HG02852 (cell line): ENCODE data around the gene ADGRA3.
A peak's percentile ranks its signal among the peaks of the same experiment; 100 is the strongest.
"Not testable (repeated sequence)": the region's sequence is repeated elsewhere in the genome, so short reads cannot be mapped to it uniquely, and the experiment has no call there.

Source experiments
- ATAC-seq: cut with Tn5 transposase; IDR thresholded peaks from one replicate; pipeline ENCODE4 v1.9.1; 2021; ENCODE audit warnings: mild to moderate bottlenecking, moderate library complexity; ENCODE audit not compliant: unreplicated experiment

The ADGRA3 gene

DNA sequence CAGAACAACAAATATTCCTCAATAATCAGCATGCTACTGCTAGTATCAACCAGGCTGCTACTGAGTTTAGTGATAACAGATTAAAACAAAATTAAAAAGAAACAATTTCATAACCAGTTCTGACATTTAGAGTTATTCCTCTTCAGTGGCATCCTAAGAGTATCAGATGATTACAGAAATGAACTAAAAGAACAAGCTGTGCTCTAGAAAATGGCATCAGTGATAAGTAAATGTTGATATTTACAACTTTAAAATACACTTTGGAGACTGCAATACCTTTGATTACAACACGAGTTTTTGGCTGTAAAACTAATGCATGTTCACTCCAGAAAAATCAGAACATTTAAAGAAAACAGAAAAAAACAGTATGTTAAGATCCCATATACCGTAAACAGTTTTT is 72.9 kb downstream of the ADGRA3 start:
- no peak for ATAC-seq

DNA sequence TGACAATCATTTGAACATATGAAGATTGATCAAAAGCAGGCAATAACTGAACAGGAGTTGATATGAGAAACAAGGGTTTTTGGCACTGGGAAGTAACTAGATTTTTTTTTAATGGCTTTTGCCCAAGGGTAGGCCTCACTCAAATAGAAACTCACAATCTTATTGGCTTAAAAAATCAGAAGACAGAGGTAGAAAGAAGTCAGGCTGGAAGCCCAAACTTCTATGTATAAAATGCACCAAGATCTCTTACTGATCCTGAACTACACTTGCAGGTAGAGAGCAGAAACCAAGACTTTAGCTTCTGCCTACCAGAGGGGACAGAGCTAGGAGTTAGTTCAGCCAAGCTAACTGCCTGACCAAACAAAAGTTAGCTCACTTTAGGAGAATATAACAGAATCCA is 74.9 kb downstream of the ADGRA3 start:
- no peak for ATAC-seq

- ATAC-seq: no peak
These were observed 75.9 kb downstream of the ADGRA3 start for GRCh38 chr4:22439947-22440346.

- ATAC-seq: no peak
These were observed 80.2 kb downstream of the ADGRA3 start for GRCh38 chr4:22435652-22436051.

DNA sequence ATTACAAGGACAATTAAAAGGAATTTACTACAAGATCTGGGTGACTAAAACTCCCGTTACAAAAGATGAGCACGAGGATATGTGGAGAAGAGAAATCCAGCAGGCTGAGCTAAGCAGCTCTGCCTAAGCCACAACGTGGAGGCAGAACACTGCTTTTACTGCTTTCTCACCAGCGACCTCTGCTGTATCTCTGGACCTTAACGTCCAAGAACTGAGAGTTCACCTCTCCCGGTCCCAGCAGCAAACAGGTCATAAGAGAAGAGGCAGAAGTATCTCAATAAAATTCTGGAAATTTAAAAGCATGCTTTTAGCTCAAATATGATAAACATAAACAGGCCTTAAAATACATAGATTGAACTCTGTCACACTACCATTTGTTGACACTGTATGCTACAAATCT is 81.0 kb downstream of the ADGRA3 start:
- ATAC-seq: no peak

GRCh38 chr4:22430626-22431025 is 85.2 kb downstream of the ADGRA3 start:
- no peak for ATAC-seq

GRCh38 chr4:22428441-22428840 is 87.4 kb downstream of the ADGRA3 start:
- ATAC-seq: no peak

DNA sequence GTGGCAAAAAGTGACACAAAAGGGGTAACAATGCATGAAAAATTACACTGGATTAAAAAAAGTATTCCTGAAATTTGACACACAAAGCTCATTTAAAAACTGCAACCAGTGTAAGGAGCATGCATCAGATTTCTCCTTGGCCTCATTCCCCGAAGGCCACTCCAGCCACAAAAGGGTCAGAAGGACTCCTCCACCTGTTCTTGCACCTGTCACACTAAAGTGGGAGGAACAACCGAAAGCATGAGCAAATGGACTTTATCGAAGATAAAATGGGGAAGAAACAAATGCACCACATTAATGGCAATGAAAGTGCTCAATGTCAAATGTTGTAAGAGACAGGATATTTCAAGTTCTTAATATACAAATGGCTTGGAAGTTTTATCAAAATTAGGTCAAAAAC is 88.2 kb downstream of the ADGRA3 start:
- no peak for ATAC-seq

- no peak for ATAC-seq
These were observed 95.6 kb downstream of the ADGRA3 start for GRCh38 chr4:22420291-22420690.

- no peak for ATAC-seq
These were observed 98.5 kb downstream of the ADGRA3 start for GRCh38 chr4:22417408-22417807.

- no peak for ATAC-seq
These were observed 99.5 kb downstream of the ADGRA3 start for GRCh38 chr4:22416403-22416802.

DNA sequence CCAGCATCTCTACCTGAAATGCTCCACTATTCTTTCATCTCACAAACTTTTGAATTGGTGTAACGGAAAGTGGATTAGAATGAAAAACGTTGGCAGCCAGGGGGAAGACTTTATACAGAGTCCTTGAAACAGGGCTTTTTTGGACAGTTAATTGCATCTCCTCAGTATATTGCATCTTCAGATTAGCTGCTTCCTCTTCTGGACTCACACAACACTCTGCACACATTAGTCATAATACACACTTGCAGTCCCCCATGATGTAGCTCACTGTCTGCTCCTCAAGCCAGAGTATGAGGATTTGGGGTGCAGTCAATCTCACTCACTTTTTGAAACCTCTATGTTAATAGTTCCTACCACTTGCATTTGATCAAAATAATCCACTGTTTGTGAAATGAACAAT is 101.0 kb downstream of the ADGRA3 start:
- no peak for ATAC-seq

GRCh38 chr4:22413471-22413870 is 102.4 kb downstream of the ADGRA3 start:
- no peak for ATAC-seq

GRCh38 chr4:22412013-22412412 is 103.9 kb downstream of the ADGRA3 start:
- ATAC-seq: no peak

DNA sequence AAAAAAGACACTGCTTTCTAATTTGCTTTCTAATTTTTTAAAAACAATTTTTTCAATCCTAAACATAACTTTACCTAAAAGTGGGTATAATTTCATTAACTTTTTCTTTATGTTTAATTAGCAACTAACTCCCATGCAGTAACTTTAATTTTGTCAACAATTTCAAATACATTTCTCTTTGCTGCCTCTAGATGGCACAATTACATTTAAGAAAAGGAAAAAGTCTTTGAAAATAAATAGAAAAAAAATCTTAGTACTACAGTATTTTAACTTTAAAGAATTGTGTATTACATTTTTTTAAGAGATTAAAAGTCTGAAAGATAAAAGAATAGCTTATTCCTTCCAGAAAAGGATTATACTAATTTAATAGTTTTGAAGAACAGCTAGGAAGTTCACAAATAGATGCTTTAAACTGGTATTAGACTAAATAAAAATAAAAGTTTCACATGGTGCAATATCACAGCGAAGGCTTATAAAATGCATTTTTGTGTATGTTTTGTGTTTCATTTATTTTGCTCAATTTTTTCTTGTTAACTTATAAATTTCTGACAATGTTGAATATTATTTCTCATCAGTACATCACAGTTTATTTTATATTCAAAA is 105.1 kb downstream of the ADGRA3 start:
- no peak for ATAC-seq

- no peak for ATAC-seq
These were observed 107.4 kb downstream of the ADGRA3 start for GRCh38 chr4:22408474-22408873.

DNA sequence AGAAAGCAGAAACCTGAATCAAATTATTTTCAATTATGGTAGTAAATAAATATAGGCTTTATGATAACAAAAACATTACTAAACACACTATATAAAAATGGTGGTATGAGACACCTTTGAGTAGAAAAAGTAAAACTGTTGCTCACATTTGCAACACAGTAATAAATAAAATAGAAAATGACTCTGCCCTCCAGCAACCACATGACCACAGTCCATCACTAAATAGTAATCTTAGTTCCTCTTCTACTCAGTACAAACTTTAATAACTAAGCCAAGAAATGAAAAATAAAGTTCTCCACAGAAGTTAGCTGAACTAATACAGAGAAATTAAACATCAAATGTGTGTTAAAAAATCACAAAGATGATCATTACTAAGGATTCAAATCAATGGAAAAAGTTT is 108.5 kb downstream of the ADGRA3 start:
- no peak for ATAC-seq

DNA sequence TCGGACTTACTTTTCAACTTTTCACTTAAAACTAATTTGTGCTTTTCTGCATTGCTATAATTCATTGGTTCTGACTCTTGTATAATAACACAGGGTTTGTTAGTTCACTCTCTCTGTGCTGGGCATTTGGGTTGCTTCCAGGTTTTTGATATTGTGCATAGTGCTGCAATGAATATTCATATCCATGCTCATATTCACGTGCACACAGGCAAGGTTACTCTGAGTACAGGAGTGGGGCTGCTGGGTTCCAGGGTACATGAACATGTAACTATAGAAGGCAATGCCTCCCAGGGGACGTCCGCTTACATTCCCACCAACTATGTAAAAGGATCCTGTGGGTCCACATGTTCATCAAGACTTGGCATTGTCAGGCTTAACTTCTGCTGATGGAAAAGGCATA is 117.2 kb downstream of the ADGRA3 start:
- ATAC-seq: no peak

- no peak for ATAC-seq
These were observed 124.3 kb downstream of the ADGRA3 start for GRCh38 chr4:22391551-22391950.

- ATAC-seq: peak; percentile 85
These were observed 126.5 kb downstream of the ADGRA3 start for GRCh38 chr4:22389240-22389870.

GRCh38 chr4:22385611-22386011 is 130.3 kb downstream of the ADGRA3 start:
- no peak for ATAC-seq

DNA sequence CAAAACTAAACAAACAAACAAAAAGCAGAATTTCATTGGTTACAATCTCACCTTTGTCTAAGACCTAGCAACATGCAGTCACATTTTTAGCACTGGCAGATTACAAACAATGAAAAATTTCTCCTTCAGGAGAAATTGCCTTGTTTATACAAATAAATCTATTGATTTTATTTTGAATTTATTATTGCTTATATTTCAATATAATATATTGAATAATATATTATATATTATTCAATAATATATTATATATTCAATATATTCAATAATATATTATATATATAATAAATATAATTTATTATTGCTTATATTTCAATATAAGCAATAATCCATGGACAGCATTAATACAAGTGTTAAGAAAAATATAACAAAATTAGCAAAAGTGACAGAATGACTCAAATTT is 131.7 kb downstream of the ADGRA3 start:
- ATAC-seq: no peak

DNA sequence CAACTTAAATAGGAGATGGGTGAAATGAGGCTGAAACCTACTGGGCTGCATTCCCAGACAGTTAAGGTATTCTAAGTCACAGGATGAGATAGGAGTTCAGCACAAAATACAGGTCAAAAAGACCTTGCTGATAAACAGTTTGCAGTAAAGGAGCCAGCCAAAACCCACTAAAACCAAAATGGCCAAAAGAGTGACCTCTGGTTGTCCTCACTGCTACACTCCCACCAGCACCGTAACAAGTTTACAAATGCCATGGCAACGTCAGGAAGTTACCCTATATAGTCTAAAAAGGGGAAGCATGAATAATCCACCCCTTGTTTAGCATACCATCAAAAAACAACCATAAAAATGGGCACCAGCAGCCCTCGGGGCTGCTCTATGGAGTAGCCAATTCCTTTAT is 133.7 kb downstream of the ADGRA3 start:
- not testable (repeated sequence) for ATAC-seq
